ENCODE measurements around the gene CSTPP1.

GRCh38 chr11:46902694-46903093 is 33.9 kb upstream of the CSTPP1 start:
- TF ChIP-seq CTCF (IDR thresholded peaks at IDR 0.05; ENCODE audit: control extremely low read depth in 1 of 3, insufficient read depth in 1 of 3, low read depth in 1 of 3, low read length in 3 of 3) (no peak), RFX5 (IDR thresholded peaks at IDR 0.05; ENCODE audit: borderline replicate concordance, low read depth, low read length) (no peak), JUND (IDR thresholded peaks at IDR 0.05; ENCODE audit: low read length) (no peak), POLR2A (IDR thresholded peaks at IDR 0.05; ENCODE audit: control extremely low read depth in 1 of 2, low read depth in 2 of 2, low read length in 2 of 2) (no peak), MAX (IDR thresholded peaks at IDR 0.05) (no peak), EZH2 (IDR thresholded peaks at IDR 0.05; ENCODE audit: low read depth, low read length, severe bottlenecking) (no peak), PHF8 (conservative IDR thresholded peaks at IDR 0.05; ENCODE audit: low read depth, low read length) (no peak)
